GM19240 (cell line): ENCODE data around the gene TBC1D32.
"Not testable (repeated sequence)": the region's sequence is repeated elsewhere in the genome, so short reads cannot be mapped to it uniquely, and the experiment has no call there.

Experiments used
- DNase-seq: peaks from one replicate; pipeline ENCODE4 v3.0.0; 2011; ENCODE audit warnings: low spot score; ENCODE audit not compliant: insufficient read length

TBC1D32 gene

GRCh38 chr6:121135425-121135824, 198.9 kb downstream of the TBC1D32 start:
- no peak for DNase-seq

DNA sequence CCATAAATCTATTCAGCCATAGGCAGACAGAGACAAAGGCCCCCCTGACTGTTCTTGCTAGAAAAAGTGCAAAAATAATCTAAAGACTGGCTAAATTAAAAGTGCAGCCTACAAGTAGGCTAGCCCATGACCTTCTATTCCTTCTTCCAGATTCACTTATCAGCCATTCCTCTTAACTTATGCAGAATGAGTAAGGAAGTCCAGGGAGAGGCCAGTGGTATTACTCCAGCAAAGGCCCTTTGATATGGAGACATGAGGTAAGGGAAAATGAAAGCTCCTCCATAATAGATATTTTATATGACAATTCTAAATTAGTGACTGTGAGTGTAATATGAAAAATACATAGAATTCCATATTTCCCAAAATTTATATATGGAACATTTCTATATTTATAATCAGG, 199.4 kb downstream of the TBC1D32 start:
- no peak for DNase-seq

DNA sequence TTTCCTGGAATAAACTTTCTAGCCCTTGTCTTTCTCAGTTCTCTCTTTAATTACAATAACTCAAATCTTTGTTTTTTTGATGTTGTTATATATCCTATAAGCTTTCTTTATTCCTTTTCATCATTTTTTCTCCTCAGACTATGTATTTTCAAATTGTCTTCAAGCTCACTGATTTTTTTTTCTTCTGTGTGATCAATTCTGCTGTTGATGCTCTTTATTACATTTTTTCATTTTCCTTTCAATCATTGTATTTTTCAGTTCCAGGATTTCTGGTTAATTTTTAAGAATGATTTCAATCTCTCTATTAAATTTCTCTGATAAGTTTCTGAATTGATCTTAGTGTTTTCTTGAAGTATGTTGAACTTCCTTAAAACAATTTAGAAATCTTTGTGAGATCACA, 209.7 kb downstream of the TBC1D32 start:
- DNase-seq: no peak

DNA sequence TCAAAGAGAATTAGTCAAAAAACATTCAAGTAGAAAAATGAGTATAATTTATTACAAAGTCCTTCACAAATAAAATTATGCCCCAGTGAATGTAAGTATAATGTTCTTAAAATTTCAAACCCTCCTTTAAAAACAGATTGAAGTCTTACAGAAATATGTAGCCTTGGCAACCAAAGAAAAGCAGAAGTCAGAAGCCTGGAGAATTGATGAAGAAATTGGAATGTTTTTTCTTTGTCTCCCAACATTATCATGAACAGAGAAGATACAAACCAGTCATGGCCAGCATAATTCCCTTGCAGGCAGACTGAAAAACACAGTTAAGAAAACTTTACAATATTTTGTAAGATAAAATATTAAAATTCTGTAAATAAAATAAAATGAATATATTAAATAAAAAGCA, 221.9 kb downstream of the TBC1D32 start:
- DNase-seq: no peak

- DNase-seq: no peak
These were observed 223.5 kb downstream of the TBC1D32 start for GRCh38 chr6:121110733-121111132.

DNA sequence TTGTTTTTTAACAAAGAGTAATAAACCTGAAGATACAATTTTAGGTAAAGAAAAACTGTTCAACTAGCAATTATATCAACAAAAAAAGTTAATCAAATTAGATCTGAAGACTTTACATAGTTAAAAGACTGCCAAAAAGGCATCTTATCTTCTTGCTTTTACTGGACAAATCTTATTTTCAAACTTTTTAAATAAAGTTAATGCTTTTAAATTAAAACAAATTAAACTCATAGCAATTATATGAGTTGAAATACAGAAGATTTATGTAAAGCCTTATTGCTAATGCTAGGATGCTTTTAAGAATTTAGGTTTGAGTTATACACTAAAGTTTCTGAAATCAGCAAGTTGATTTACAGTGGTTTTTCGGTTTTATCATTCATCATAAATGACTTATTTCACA, 227.3 kb downstream of the TBC1D32 start:
- DNase-seq: no peak

DNA sequence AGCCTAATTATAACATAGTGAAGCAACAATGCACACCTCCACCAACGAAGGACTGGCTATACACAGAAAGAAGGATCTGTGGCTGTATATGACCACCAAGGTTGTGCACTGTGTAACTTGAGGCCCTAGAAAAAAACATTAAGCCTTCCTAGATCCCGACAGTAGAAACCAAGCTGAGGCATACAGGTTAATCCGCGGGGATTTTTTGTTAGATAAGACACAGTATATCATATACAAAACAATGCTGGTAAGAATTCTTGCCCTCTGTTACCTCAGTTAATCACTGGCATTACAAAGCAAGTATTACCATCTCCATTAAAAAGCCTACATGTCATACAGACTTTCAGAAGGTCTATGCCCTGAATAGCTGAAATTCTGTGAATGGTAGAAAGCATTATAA, 228.8 kb downstream of the TBC1D32 start:
- DNase-seq: no peak

- no peak for DNase-seq
These were observed 240.4 kb downstream of the TBC1D32 start for GRCh38 chr6:121093928-121094327.

- DNase-seq: no peak
These were observed 243.8 kb downstream of the TBC1D32 start for GRCh38 chr6:121090492-121090891.

DNA sequence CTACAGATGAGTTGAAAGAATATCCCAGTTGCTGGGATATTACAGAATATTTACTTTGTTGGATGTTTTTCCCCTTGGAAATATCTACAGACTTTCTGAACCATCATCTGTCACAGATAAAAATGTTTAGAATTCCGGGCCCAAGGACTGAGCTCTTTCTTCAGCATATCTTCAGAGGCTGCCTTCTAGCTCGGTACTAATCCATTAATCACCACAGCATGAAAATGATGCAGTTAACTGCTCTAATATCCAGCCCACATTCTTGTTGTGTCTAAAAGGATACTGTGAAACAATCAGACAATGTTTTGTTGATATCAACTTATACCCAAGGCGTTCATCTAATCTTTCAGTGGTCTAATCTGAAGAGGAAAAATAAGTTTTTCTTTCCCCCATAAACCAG, 247.4 kb downstream of the TBC1D32 start:
- DNase-seq: no peak

GRCh38 chr6:121076119-121076518, 258.2 kb downstream of the TBC1D32 start:
- no peak for DNase-seq

- DNase-seq: not testable (repeated sequence)
These were observed 265.5 kb downstream of the TBC1D32 start for GRCh38 chr6:121068749-121069148.

GRCh38 chr6:121067381-121067780, 266.9 kb downstream of the TBC1D32 start:
- DNase-seq: no peak

DNA sequence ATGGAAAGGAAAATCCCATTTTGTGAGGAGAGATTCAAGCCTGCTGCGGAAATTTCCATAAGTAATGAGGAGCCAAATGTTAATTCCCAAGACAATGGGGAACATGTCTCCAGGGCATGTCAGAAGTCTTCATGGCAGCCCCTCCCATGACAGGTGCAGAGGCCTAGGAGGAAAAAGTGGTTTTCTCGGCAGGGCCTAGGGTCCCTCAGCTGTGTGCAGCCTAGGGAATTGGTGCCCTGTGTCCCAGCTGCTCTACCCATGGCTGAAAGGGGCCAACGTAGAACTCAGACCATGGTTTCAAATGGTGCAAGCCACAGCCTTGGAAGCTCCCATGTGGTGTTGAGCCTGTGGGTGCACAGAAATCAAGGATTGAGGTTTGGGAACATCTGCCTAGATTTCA, 269.9 kb downstream of the TBC1D32 start:
- no peak for DNase-seq

- DNase-seq: no peak
These were observed 278.6 kb downstream of the TBC1D32 start for GRCh38 chr6:121055572-121056163.

DNA sequence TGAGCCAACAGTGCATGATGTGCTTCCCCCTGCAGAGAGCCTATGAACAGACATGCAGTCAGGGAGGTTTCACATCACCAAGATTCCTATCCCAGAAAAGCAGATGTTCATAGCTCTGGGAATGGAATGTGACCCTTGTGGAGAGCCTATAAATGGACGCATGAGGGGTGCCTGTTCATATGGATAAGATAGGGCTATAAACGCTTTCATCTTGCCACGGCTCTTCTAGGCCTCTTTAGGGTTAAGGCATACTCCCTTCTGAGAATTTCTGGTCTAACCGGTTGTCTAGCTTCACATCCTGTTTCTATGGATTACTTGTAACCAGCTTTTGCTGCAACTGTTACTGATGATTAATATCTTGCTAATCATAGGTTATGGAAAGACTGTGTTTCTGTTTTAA, 285.7 kb downstream of the TBC1D32 start:
- not testable (repeated sequence) for DNase-seq

GRCh38 chr6:121044905-121045304, 289.4 kb downstream of the TBC1D32 start:
- DNase-seq: not testable (repeated sequence)

GRCh38 chr6:121043706-121044105, 290.6 kb downstream of the TBC1D32 start:
- not testable (repeated sequence) for DNase-seq

DNA sequence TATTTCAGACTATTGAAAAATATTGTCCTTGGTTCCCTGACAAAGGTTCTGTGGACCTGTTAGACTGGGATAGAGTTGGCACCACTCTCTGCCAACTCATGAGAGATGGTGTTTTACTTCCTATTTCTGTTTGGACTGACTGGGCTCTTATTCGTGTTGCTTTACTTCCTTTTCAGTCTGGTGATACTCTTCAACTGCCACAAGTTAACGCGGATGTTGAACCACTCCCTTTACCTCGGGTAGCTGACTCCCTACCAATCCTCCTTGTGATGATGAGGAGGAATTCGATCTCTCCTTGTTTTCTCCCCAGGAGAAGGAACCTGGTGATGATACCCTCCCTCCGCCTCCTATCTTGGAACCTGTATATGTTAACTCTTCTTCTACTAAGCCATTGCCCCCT, 291.1 kb downstream of the TBC1D32 start:
- not testable (repeated sequence) for DNase-seq

GRCh38 chr6:121042766-121043165, 291.5 kb downstream of the TBC1D32 start:
- DNase-seq: no peak

GRCh38 chr6:121040831-121041230, 293.4 kb downstream of the TBC1D32 start:
- no peak for DNase-seq

- no peak for DNase-seq
These were observed 301.2 kb downstream of the TBC1D32 start for GRCh38 chr6:121033091-121033490.

GRCh38 chr6:121032268-121033006, 301.8 kb downstream of the TBC1D32 start:
- DNase-seq: no peak
